SK-N-MC (cell line): ENCODE measurements around the gene DTNA.

Source experiments
- EZH2 ChIP-seq: fragments of 200-600 bp; sonication (generic); IDR thresholded peaks from one replicate; pipeline ENCODE4 v1.6.1; 2017; ENCODE audit warnings: antibody characterized with exemption
- FOXP2 ChIP-seq: optimal IDR thresholded peaks from 2 replicates; pipeline ENCODE3; 2011; ENCODE audit warnings: mild to moderate bottlenecking, moderate library complexity; ENCODE audit not compliant: insufficient read depth; ENCODE audit errors: extremely low read length, control extremely low read depth
- POLR2AphosphoS5 ChIP-seq: IDR thresholded peaks from 2 replicates; pipeline ENCODE4 v1.6.1; 2012; ENCODE audit warnings: mild to moderate bottlenecking, low read depth, low read length, borderline replicate concordance

- no peak for TF ChIP-seq POLR2AphosphoS5
- no peak for TF ChIP-seq EZH2
- no peak for TF ChIP-seq FOXP2
Observed at GRCh38 chr18:34775461-34775860, 65.4 kb downstream of the DTNA start.
